Progenitor cell of endocrine pancreas (in vitro differentiated cells): ENCODE results near the gene NDUFS6. TPM values are rescaled to one million over a fixed set of nuclear protein-coding genes. Genes with fewer than 3 reads are reported as not detected.

Source experiments
- DNase-seq: peaks from one replicate; pipeline ENCODE4 v3.0.0; 2021; ENCODE audit warnings: low spot score; ENCODE audit not compliant: unreplicated experiment
- H3K27ac Mint-ChIP-seq: 2 replicates; pipeline ENCODE4 v1.8.0; 2021; ENCODE audit warnings: mild to moderate bottlenecking, moderate library complexity, mixed read lengths
- H3K27me3 Mint-ChIP-seq: 2 replicates; pipeline ENCODE4 v1.8.0; 2021; ENCODE audit warnings: mixed read lengths
- H3K36me3 Mint-ChIP-seq: 2 replicates; pipeline ENCODE4 v1.8.0; 2022; ENCODE audit warnings: mixed read lengths; ENCODE audit not compliant: insufficient read depth
- H3K4me1 Mint-ChIP-seq: 2 replicates; pipeline ENCODE4 v1.8.0; 2021; ENCODE audit warnings: low read depth, mixed read lengths
- H3K4me3 Mint-ChIP-seq: 2 replicates; pipeline ENCODE4 v1.8.0; 2021; ENCODE audit warnings: low read depth, mild to moderate bottlenecking, moderate library complexity, mixed read lengths
- H3K9me3 Mint-ChIP-seq: 2 replicates; pipeline ENCODE4 v1.8.0; 2021; ENCODE audit warnings: low read depth, mixed read lengths
- CTCF ChIP-seq: fragments of 200-600 bp; sonication (generic); IDR thresholded peaks from one replicate; pipeline ENCODE4 v1.5.0; 2021; ENCODE audit warnings: antibody characterized with exemption, mild to moderate bottlenecking; ENCODE audit not compliant: unreplicated experiment
- total RNA-seq: library from RNA; stranded (reverse); gene quantifications from 2 replicates; pipeline ENCODE4 v1.2.1, GENCODE V29; 2021

NDUFS6 gene
- total RNA-seq, 1 donor from 2014 or later = 36.4 TPM

- Mint-ChIP-seq H3K4me1 (no peaks in the 10 kb centered on the region), H3K36me3 (no peaks in the 10 kb centered on the region), H3K27me3 (peaks cover 23% of the 10 kb centered on the region), H3K27ac (no peak overlapping the region), H3K9me3 (no peaks in the 10 kb centered on the region), H3K4me3 (no peak overlapping the region)
- no peak for DNase-seq
- TF ChIP-seq CTCF = no peak
Measured at GRCh38 chr5:1781726-1782384, 19.4 kb upstream of the NDUFS6 start.

- Mint-ChIP-seq H3K4me3 (no peak overlapping the region), H3K4me1 (no peaks in the 10 kb centered on the region), H3K36me3 (no peaks in the 10 kb centered on the region), H3K9me3 (no peaks in the 10 kb centered on the region), H3K27ac (no peak overlapping the region), H3K27me3 (peaks cover 23% of the 10 kb centered on the region)
- TF ChIP-seq CTCF = no peak
- no peak for DNase-seq
Measured at GRCh38 chr5:1782385-1783215, 18.6 kb upstream of the NDUFS6 start.

- no peak overlapping the region for H3K27ac Mint-ChIP-seq
- no peaks in the 10 kb centered on the region for H3K36me3 Mint-ChIP-seq
- no peak for DNase-seq
- H3K9me3 Mint-ChIP-seq = no peaks in the 10 kb centered on the region
- no peak for TF ChIP-seq CTCF
- peaks cover 27% of the 10 kb centered on the region for H3K27me3 Mint-ChIP-seq
- H3K4me3 Mint-ChIP-seq = no peak overlapping the region
- H3K4me1 Mint-ChIP-seq = no peaks in the 10 kb centered on the region
Measured at GRCh38 chr5:1783216-1783554, 18.0 kb upstream of the NDUFS6 start.

- no peak overlapping the region for H3K27ac Mint-ChIP-seq
- H3K4me1 Mint-ChIP-seq = no peaks in the 10 kb centered on the region
- no peak for DNase-seq
- no peaks in the 10 kb centered on the region for H3K9me3 Mint-ChIP-seq
- H3K36me3 Mint-ChIP-seq = no peaks in the 10 kb centered on the region
- TF ChIP-seq CTCF = no peak
- H3K4me3 Mint-ChIP-seq = no peak overlapping the region
- peaks cover 27% of the 10 kb centered on the region for H3K27me3 Mint-ChIP-seq
Measured at GRCh38 chr5:1784197-1785050, 16.8 kb upstream of the NDUFS6 start.

- Mint-ChIP-seq H3K27ac (no peak overlapping the region), H3K9me3 (no peaks in the 10 kb centered on the region), H3K36me3 (no peaks in the 10 kb centered on the region), H3K4me3 (no peak overlapping the region), H3K27me3 (peaks cover 30% of the 10 kb centered on the region), H3K4me1 (no peaks in the 10 kb centered on the region)
- TF ChIP-seq CTCF = no peak
- DNase-seq = no peak
Measured at GRCh38 chr5:1785062-1785461, 16.1 kb upstream of the NDUFS6 start.
